Measurements from ENCODE around the gene ADAM12. TPM values are rescaled to one million over a fixed set of nuclear protein-coding genes. Genes with fewer than 3 reads are reported as not detected.

ADAM12 gene
- total RNA-seq, 1 donor from 2014 or later: 2.1 TPM

- no peak for DNase-seq (ENCODE audit: low spot score)
Observed at GRCh38 chr10:126215746-126216631, 172.3 kb downstream of the ADAM12 start.

GRCh38 chr10:126214679-126215078, 173.6 kb downstream of the ADAM12 start:
- no peak for DNase-seq (ENCODE audit: low spot score)

GRCh38 chr10:126214021-126214420, 174.3 kb downstream of the ADAM12 start:
- no peak for DNase-seq (ENCODE audit: low spot score)

GRCh38 chr10:126212738-126213137, 175.5 kb downstream of the ADAM12 start:
- no peak for DNase-seq (ENCODE audit: low spot score)

- no peak for DNase-seq (ENCODE audit: low spot score)
Observed at GRCh38 chr10:126210051-126210651, 178.1 kb downstream of the ADAM12 start.

GRCh38 chr10:126209451-126209850, 178.8 kb downstream of the ADAM12 start:
- no peak for DNase-seq (ENCODE audit: low spot score)

- DNase-seq (ENCODE audit: low spot score): no peak
Observed at GRCh38 chr10:126208726-126209302, 179.5 kb downstream of the ADAM12 start.

GRCh38 chr10:126207851-126208250, 180.4 kb downstream of the ADAM12 start:
- no peak for DNase-seq (ENCODE audit: low spot score)

GRCh38 chr10:126207313-126207771, 180.9 kb downstream of the ADAM12 start:
- DNase-seq (ENCODE audit: low spot score): no peak

GRCh38 chr10:126205486-126206205, 182.6 kb downstream of the ADAM12 start:
- no peak for DNase-seq (ENCODE audit: low spot score)

- DNase-seq (ENCODE audit: low spot score): no peak
Observed at GRCh38 chr10:126204320-126204719, 184.0 kb downstream of the ADAM12 start.

- DNase-seq (ENCODE audit: low spot score): no peak
Observed at GRCh38 chr10:126203746-126204145, 184.5 kb downstream of the ADAM12 start.

- no peak for DNase-seq (ENCODE audit: low spot score)
Observed at GRCh38 chr10:126201603-126202002, 186.7 kb downstream of the ADAM12 start.

GRCh38 chr10:126199221-126199998, 188.9 kb downstream of the ADAM12 start:
- no peak for DNase-seq (ENCODE audit: low spot score)

- DNase-seq (ENCODE audit: low spot score): no peak
Observed at GRCh38 chr10:126198681-126199080, 189.6 kb downstream of the ADAM12 start.

- DNase-seq (ENCODE audit: low spot score): no peak
Observed at GRCh38 chr10:126197036-126197543, 191.2 kb downstream of the ADAM12 start.

- no peak for DNase-seq (ENCODE audit: low spot score)
Observed at GRCh38 chr10:126196281-126196680, 192.0 kb downstream of the ADAM12 start.

- no peak for DNase-seq (ENCODE audit: low spot score)
Observed at GRCh38 chr10:126191192-126191591, 197.1 kb downstream of the ADAM12 start.

GRCh38 chr10:126188679-126189200, 199.5 kb downstream of the ADAM12 start:
- DNase-seq (ENCODE audit: low spot score): no peak

- DNase-seq (ENCODE audit: low spot score): no peak
Observed at GRCh38 chr10:126187399-126187798, 200.9 kb downstream of the ADAM12 start.

- DNase-seq (ENCODE audit: low spot score): no peak
Observed at GRCh38 chr10:126186766-126187165, 201.5 kb downstream of the ADAM12 start.
